Esophagus squamous epithelium (tissue), 5 donors: Measurements from ENCODE around the gene AKR1C1. TPM values are rescaled to one million over a fixed set of nuclear protein-coding genes. Genes with fewer than 3 reads are reported as not detected.
"Not testable (repeated sequence)": the region's sequence is repeated elsewhere in the genome, so short reads cannot be mapped to it uniquely, and the experiment has no call there.

Experiments used
- DNase-seq: peaks from one replicate; lab custom pipeline; 2025; lab: John Stamatoyannopoulos, UW
- H3K27ac ChIP-seq, 4 donors: fragments of 200-600 bp; sonication (generic); one replicate each; pipeline ENCODE4 v1.5.1; 2016 to 2019; ENCODE audit warnings: mild to moderate bottlenecking in 1 of 4
- H3K27me3 ChIP-seq, 4 donors: fragments of 200-600 bp; sonication (generic); 1 replicate in 3 of 4; 2 replicates in 1 of 4; pipeline versions ENCODE4 v1.5.1 to v1.6.0; 2017 to 2021; ENCODE audit warnings: antibody characterized with exemption in 1 of 4
- H3K36me3 ChIP-seq, 3 donors: fragments of 200-600 bp; sonication (generic); one replicate each; pipeline ENCODE4 v1.5.1; 2016 to 2019
- H3K4me1 ChIP-seq, 3 donors: fragments of 200-600 bp; sonication (generic); one replicate each; pipeline ENCODE4 v1.5.1; 2017 to 2019
- H3K4me3 ChIP-seq, 4 donors: fragments of 200-600 bp; sonication (generic); 1 replicate in 3 of 4; 2 replicates in 1 of 4; pipeline ENCODE4 v1.5.1; 2016 to 2019; ENCODE audit warnings: mild to moderate bottlenecking in 2 of 4, moderate library complexity in 1 of 4
- H3K9me3 ChIP-seq, 3 donors: fragments of 200-600 bp; sonication (generic); one replicate each; pipeline ENCODE4 v1.5.1; 2016 to 2019
- CTCF ChIP-seq, 6 experiments: fragments of 450-650 bp in 4 of 6; fragments of 200-600 bp in 2 of 6; sonication (generic) in 2 of 6; IDR thresholded peaks; one replicate each; pipeline ENCODE4 v1.5.1; 2016 to 2019; ENCODE audit warnings: antibody characterized with exemption in 6 of 6, mild to moderate bottlenecking in 4 of 6, moderate library complexity in 4 of 6
- POLR2A ChIP-seq, 4 donors: fragments of 450-650 bp; IDR thresholded peaks; one replicate each; pipeline ENCODE4 v1.6.1; 2017; ENCODE audit warnings: antibody characterized with exemption in 4 of 4, mild to moderate bottlenecking in 4 of 4, moderate library complexity in 3 of 4
- WGBS, 2 donors: methylation state at CpG; one replicate each; pipeline ENCODE4 v1.1.5; 2018; 5-methylcytosine and 5-hydroxymethylcytosine counted together
- intact Hi-C: fragments of 100-400 bp; cut with DNase I; formaldehyde crosslinking; loops from one replicate; pipeline ENCODE4 v1.15.0; 2022
- total RNA-seq, 4 donors: library from RNA; depleted of rRNA; stranded (reverse); fragments of >200 nt; gene quantifications; one replicate each; pipeline ENCODE4 v1.1.0, GENCODE V29; 2016
- donor health status: DM: yes; HTN: yes; CAD: no.

Gene AKR1C1
- total RNA-seq, 4 donors from 2014 or later, result 166 to 232 (median 195) TPM

DNA sequence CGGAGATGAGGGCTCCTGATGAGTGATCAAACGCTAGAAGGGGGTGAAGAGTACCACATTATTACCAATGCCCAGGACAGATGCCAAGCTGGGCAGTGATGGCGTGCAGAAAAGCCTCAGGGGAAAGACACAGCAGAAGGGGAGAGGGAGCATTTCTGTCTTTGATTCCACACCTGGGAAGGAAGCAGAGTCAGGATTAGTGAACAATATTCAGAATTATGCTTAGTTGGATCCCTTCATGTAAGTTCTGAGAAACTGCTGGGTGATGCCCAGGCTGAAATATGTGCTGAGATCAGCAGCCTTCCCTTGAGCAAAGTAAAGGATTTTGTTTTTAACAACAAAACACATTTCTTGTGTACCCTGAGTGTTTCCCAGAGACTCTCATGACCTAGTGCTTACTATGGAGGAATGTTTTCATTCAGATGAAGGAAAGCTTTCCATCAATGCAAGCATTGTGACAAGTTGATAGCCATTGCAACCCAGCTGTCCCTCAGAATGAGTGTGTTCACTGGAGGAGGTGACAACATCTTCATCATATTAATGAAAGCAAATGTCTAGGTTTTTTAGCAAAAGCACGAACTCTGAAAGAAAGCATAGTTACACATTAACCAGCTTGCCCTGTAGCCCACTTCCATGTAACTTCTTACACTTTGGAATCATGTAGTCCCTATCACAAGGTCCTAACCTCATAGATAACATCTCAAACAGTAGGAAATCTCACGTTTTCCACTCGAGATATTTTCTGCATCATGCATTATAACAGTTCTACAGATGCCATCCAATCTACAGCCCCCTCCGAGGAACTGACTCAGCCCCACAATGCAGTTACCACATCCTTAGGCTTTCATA, 23.8 kb upstream of the AKR1C1 start:
- intact Hi-C loops, result no loop called here
- no peaks in the 10 kb centered on the region for H3K9me3 ChIP-seq
- WGBS, 2 donors, result 35 to 49% methylated on average over 7 of the region's 7 CpGs
- no peak overlapping the region for H3K4me3 ChIP-seq
- no peaks in the 10 kb centered on the region for H3K27me3 ChIP-seq
- peak overlapping the region in 3 of 4 donors; percentile 79 to 88 (median 80) for H3K27ac ChIP-seq
- TF ChIP-seq CTCF (IDR thresholded peaks at IDR 0.05) (no peak), POLR2A (IDR thresholded peaks at IDR 0.05) (no peak)
- H3K4me1 ChIP-seq, result peaks cover 19 to 59% (median 34%) of the 10 kb centered on the region in 3 donors
- H3K36me3 ChIP-seq, result no peaks in the 10 kb centered on the region
- DNase-seq, result no peak

DNA sequence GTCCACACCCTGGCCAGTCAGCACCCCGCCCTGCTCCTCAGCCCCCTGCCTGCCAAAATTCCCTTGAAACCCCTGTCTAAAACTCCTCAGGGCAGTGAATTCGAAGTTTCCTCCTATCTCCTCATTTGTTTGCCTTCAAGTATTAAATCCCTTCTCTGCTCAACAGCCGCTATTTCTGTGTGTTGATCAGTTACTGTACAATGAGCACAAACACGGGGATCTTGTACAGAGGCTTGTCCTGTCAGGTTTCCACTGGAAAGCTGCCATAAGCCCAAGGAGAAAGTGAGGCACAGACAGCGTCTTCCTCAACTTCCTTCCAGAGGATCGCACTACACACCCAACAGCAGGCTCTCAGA, 23.2 kb upstream of the AKR1C1 start:
- H3K36me3 ChIP-seq, DNase-seq, H3K27me3 ChIP-seq, intact Hi-C loops, H3K4me3 ChIP-seq, H3K9me3 ChIP-seq: not testable (repeated sequence)
- 25 to 26% methylated on average over 4 to 5 of the region's 6 CpGs for WGBS, 2 donors
- Histone ChIP-seq H3K4me1 (peaks cover 19 to 59% (median 34%) of the 10 kb centered on the region in 3 donors), H3K27ac (peak overlapping the region in 3 of 4 donors; percentile 79 to 88 (median 80))

DNA sequence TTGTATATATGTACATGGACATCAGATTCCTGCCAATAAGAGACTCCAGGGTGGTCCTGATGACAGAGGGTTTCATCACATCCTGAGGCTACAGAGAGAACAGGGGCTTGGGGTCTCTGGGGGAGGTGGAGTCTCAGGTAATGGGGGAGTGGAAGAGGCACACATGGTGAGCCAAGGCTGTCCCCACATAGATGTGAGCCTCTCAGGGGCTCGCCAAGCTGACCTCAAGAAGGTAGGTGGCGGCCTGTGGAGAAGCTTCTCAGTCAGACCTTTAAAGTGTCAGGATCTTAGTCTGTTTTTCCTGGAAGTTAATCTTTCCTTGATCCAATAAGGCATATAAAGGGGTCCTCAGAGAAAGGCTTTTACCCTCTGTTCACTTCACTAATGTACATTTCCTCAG, 22.3 kb upstream of the AKR1C1 start:
- 83 to 96% methylated on average over 2 of the region's 2 CpGs for WGBS, 2 donors
- intact Hi-C loops, H3K9me3 ChIP-seq, H3K27me3 ChIP-seq, H3K4me3 ChIP-seq, DNase-seq, H3K36me3 ChIP-seq: not testable (repeated sequence)
- Histone ChIP-seq H3K4me1 (peaks cover 19 to 61% (median 34%) of the 10 kb centered on the region in 3 donors), H3K27ac (peak overlapping the region; percentile 70 to 88 (median 80))

DNA sequence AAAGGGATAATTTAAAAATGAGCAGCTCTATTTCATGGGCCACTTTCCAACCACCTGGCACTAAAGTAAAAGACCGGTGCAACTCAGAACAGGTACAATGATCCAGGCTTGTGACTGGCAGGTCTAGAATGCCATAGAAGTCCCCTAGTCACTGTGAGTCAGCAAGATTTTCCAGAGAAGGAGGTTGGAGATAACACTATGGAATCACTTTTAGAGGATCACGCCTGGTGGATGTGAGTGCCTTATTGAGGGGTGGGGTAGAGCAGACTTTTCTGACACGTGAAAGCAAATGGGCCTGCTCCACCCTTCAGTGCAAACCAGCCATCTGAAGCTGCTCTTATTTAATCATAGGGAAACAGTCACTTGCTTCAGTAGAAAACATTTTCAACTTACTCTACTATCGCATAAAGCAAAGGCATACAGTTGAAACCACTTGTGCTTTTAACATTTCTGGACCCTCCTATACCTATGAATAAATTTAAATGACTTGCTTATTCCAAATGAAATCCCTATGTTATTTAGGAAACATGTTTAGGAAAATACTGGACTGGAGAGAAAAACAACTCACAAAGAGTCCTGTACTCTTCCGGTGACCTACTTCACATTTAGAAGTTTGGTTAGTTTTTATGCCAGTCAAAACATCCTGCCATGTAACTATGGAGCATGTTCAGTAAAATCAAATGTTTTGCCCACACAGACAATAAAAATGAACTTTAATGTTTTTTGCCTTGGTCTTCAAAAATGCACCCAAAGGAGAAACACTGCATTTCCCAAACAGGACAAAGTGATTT, 21.5 kb upstream of the AKR1C1 start:
- intact Hi-C loops, result no loop called here
- Histone ChIP-seq H3K4me3 (no peak overlapping the region), H3K4me1 (peaks cover 19 to 70% (median 35%) of the 10 kb centered on the region in 3 donors), H3K36me3 (no peaks in the 10 kb centered on the region), H3K27ac (peak overlapping the region; percentile 70 to 88 (median 80)), H3K27me3 (no peaks in the 10 kb centered on the region), H3K9me3 (no peaks in the 10 kb centered on the region)
- no peak for DNase-seq
- WGBS, 2 donors, result 49 to 51% methylated on average over 5 of the region's 5 CpGs
- TF ChIP-seq CTCF (IDR thresholded peaks at IDR 0.05) (no peak), POLR2A (IDR thresholded peaks at IDR 0.05) (no peak)

GRCh38 chr10:4942931-4943330, 20.3 kb upstream of the AKR1C1 start:
- 37 to 43% methylated on average over 2 of the region's 2 CpGs for WGBS, 2 donors
- TF ChIP-seq CTCF (IDR thresholded peaks at IDR 0.05), result peak in 2 of 6 experiments; percentile 6 to 21
- DNase-seq, intact Hi-C loops, H3K9me3 ChIP-seq, H3K27me3 ChIP-seq, H3K36me3 ChIP-seq, H3K4me3 ChIP-seq: not testable (repeated sequence)
- peak overlapping the region; percentile 28 to 88 (median 80) for H3K27ac ChIP-seq
- H3K4me1 ChIP-seq, result peaks cover 20 to 82% (median 44%) of the 10 kb centered on the region in 3 donors

GRCh38 chr10:4943416-4943815, 19.8 kb upstream of the AKR1C1 start:
- H3K36me3 ChIP-seq, intact Hi-C loops, H3K9me3 ChIP-seq, H3K27me3 ChIP-seq, DNase-seq, H3K4me3 ChIP-seq: not testable (repeated sequence)
- H3K4me1 ChIP-seq, result peaks cover 24 to 87% (median 49%) of the 10 kb centered on the region in 3 donors
- peak overlapping the region; percentile 28 to 88 (median 80) for H3K27ac ChIP-seq
